Body of pancreas (tissue), 4 donors: ENCODE results near the gene HMCN2.

Experiments
- POLR2A ChIP-seq, 3 donors: fragments of 450-650 bp; IDR thresholded peaks; one replicate each; pipeline ENCODE4 v1.6.1; 2016; ENCODE audit warnings: antibody characterized with exemption in 3 of 3, mild to moderate bottlenecking in 2 of 3
- TF ChIP-seq, protein P1 (sequence below), 7 experiments: fragments of 450-650 bp in 4 of 7; fragments of 200-600 bp in 3 of 7; sonication (generic) in 3 of 7; IDR thresholded peaks; one replicate each; pipeline ENCODE4 v1.5.1; 2016 to 2019; ENCODE audit warnings: antibody characterized with exemption in 7 of 7

DNA sequence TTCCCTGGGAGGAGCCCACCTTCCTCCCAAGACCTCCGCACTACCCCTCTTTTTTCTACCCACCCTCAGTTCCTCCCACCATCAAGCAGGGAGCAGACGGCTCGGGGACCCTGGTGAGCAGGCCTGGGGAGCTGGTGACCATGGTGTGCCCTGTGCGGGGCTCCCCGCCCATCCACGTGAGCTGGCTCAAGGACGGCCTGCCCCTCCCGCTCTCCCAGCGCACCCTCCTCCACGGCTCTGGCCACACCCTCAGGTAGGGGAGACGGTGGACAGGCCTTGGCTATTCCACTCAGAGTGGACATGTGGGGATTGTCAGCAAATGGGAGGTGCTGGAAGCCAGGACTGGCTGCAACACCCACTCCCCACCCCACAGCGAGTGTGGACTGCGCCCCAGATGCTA, 126.3 kb downstream of the HMCN2 start:
- TF ChIP-seq, protein P1, sequence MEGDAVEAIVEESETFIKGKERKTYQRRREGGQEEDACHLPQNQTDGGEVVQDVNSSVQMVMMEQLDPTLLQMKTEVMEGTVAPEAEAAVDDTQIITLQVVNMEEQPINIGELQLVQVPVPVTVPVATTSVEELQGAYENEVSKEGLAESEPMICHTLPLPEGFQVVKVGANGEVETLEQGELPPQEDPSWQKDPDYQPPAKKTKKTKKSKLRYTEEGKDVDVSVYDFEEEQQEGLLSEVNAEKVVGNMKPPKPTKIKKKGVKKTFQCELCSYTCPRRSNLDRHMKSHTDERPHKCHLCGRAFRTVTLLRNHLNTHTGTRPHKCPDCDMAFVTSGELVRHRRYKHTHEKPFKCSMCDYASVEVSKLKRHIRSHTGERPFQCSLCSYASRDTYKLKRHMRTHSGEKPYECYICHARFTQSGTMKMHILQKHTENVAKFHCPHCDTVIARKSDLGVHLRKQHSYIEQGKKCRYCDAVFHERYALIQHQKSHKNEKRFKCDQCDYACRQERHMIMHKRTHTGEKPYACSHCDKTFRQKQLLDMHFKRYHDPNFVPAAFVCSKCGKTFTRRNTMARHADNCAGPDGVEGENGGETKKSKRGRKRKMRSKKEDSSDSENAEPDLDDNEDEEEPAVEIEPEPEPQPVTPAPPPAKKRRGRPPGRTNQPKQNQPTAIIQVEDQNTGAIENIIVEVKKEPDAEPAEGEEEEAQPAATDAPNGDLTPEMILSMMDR (IDR thresholded peaks at IDR 0.05) = no peak
- no peak for TF ChIP-seq POLR2A (IDR thresholded peaks at IDR 0.05)
